Common myeloid progenitor, CD34-positive (primary cell): Measurements from ENCODE around the gene PEAK1.

Experiments used
- CTCF ChIA-PET: fragments of 350-600 bp; sonication (Branson Sonifier 250); formaldehyde crosslinking; loops from one replicate; lab custom pipeline; 2021; ENCODE audit warnings: antibody characterized with exemption; lab: Charles Lee
- POLR2A ChIA-PET: fragments of 350-600 bp; sonication (Branson Sonifier 250); formaldehyde crosslinking; loops from one replicate; lab custom pipeline; 2021; ENCODE audit warnings: antibody characterized with exemption; lab: Charles Lee
- DNase-seq, 3 donors: peaks; one replicate each; pipeline versions ENCODE4 v3.0.0 to v3.0.0-alpha.2; 2013
- H3K27ac ChIP-seq, 2 experiments: 1 replicate in 1 of 2; 2 replicates in 1 of 2; pipeline ENCODE4 v1.7.0; 2013; ENCODE audit warnings: inconsistent platforms in 2 of 2, low read length in 2 of 2, mild to moderate bottlenecking in 2 of 2, low read depth in 1 of 2, moderate library complexity in 1 of 2; ENCODE audit not compliant: severe bottlenecking in 2 of 2, insufficient read depth in 1 of 2, poor library complexity in 1 of 2
- H3K27me3 ChIP-seq, 5 experiments: replicated peaks in 2 of 5; 1 replicate in 3 of 5; 2 replicates in 2 of 5; pipeline versions ENCODE4 v1.6.1 to v1.7.0; 2013; ENCODE audit warnings: low read length in 4 of 5, mild to moderate bottlenecking in 2 of 5, moderate library complexity in 2 of 5, inconsistent platforms in 1 of 5; ENCODE audit not compliant: insufficient read depth in 5 of 5, control insufficient read depth in 4 of 5
- H3K36me3 ChIP-seq, 4 experiments: 1 replicate in 2 of 4; 2 replicates in 2 of 4; pipeline versions ENCODE4 v1.6.1 to v1.7.0; 2013; ENCODE audit warnings: low read length in 3 of 4, control low read depth in 1 of 4, mild to moderate bottlenecking in 1 of 4; ENCODE audit not compliant: control insufficient read depth in 4 of 4, insufficient read depth in 4 of 4
- H3K4me1 ChIP-seq, 4 experiments: 1 replicate in 3 of 4; 2 replicates in 1 of 4; pipeline versions ENCODE4 v1.6.1 to v1.7.1; 2013; ENCODE audit warnings: low read length in 3 of 4, mild to moderate bottlenecking in 3 of 4, control low read depth in 1 of 4, inconsistent platforms in 1 of 4, moderate library complexity in 1 of 4; ENCODE audit not compliant: control insufficient read depth in 4 of 4, insufficient read depth in 4 of 4; ENCODE audit errors: control extremely low read depth in 1 of 4
- H3K4me3 ChIP-seq, 7 experiments: 1 replicate in 4 of 7; 2 replicates in 3 of 7; pipeline versions ENCODE4 v1.5.1 to v1.7.0; 2013; ENCODE audit warnings: mild to moderate bottlenecking in 7 of 7, low read length in 6 of 7, moderate library complexity in 6 of 7, inconsistent platforms in 2 of 7, low read depth in 2 of 7, control low read depth in 1 of 7; ENCODE audit not compliant: insufficient read depth in 4 of 7, control insufficient read depth in 1 of 7; ENCODE audit errors: extremely low read depth in 1 of 7
- H3K9me3 ChIP-seq, 5 experiments: 1 replicate in 4 of 5; 2 replicates in 1 of 5; pipeline versions ENCODE4 v1.6.1 to v1.7.1; 2013; ENCODE audit warnings: low read length in 4 of 5, mild to moderate bottlenecking in 2 of 5, inconsistent platforms in 1 of 5, low read depth in 1 of 5, moderate library complexity in 1 of 5; ENCODE audit not compliant: control insufficient read depth in 4 of 5, insufficient read depth in 2 of 5; ENCODE audit errors: control extremely low read depth in 1 of 5
- WGBS: methylation state at CpG from one replicate; pipeline ENCODE4 v1.1.5; 2013; ENCODE audit not compliant: insufficient coverage; 5-methylcytosine and 5-hydroxymethylcytosine counted together

PEAK1 gene

GRCh38 chr15:77367631-77368030 lies 52.3 kb downstream of the PEAK1 start:
- H3K27me3 ChIP-seq, result no peaks in the 10 kb centered on the region
- no peak overlapping the region for H3K4me3 ChIP-seq
- H3K36me3 ChIP-seq, result peaks cover 0 to 2% (median 0%) of the 10 kb centered on the region in 4 experiments
- H3K4me1 ChIP-seq, result no peaks in the 10 kb centered on the region
- no CpG with 5 or more reads among the region's 2 CpGs for WGBS
- no peaks in the 10 kb centered on the region for H3K9me3 ChIP-seq
- H3K27ac ChIP-seq, result no peak overlapping the region
- CTCF ChIA-PET, result no interaction called here
- no peak for DNase-seq
- POLR2A ChIA-PET, result no interaction called here

- no peaks in the 10 kb centered on the region for H3K9me3 ChIP-seq
- ChIA-PET CTCF (no interaction called here), POLR2A (no interaction called here)
- H3K36me3 ChIP-seq, result peaks cover 0 to 4% (median under 1%) of the 10 kb centered on the region in 4 experiments
- H3K4me3 ChIP-seq, result no peak overlapping the region
- WGBS, result no CpG with 5 or more reads among the region's 1 CpG
- H3K27me3 ChIP-seq, result no peaks in the 10 kb centered on the region
- no peaks in the 10 kb centered on the region for H3K4me1 ChIP-seq
- DNase-seq, result no peak
- H3K27ac ChIP-seq, result no peak overlapping the region
These were observed 58.4 kb downstream of the PEAK1 start for GRCh38 chr15:77361456-77361855.

GRCh38 chr15:77358545-77359240 lies 61.2 kb downstream of the PEAK1 start:
- H3K4me1 ChIP-seq, result no peaks in the 10 kb centered on the region
- peaks cover 0 to 4% (median under 1%) of the 10 kb centered on the region in 4 experiments for H3K36me3 ChIP-seq
- H3K4me3 ChIP-seq, result no peak overlapping the region
- no peak for DNase-seq
- POLR2A ChIA-PET, result no interaction called here
- 100% methylated on average over 3 of the region's 5 CpGs for WGBS
- H3K27ac ChIP-seq, result no peak overlapping the region
- H3K9me3 ChIP-seq, result no peaks in the 10 kb centered on the region
- no peaks in the 10 kb centered on the region for H3K27me3 ChIP-seq
- CTCF ChIA-PET, result no interaction called here

- no CpG with 5 or more reads among the region's 3 CpGs for WGBS
- no peak overlapping the region for H3K4me3 ChIP-seq
- no peaks in the 10 kb centered on the region for H3K27me3 ChIP-seq
- no peak overlapping the region for H3K27ac ChIP-seq
- DNase-seq, result no peak
- CTCF ChIA-PET, result no interaction called here
- H3K36me3 ChIP-seq, result peaks cover 0 to 7% (median 0%) of the 10 kb centered on the region in 4 experiments
- H3K9me3 ChIP-seq, result no peaks in the 10 kb centered on the region
- POLR2A ChIA-PET, result no interaction called here
- no peaks in the 10 kb centered on the region for H3K4me1 ChIP-seq
These were observed 63.6 kb downstream of the PEAK1 start for GRCh38 chr15:77356305-77356704.

- no peak overlapping the region for H3K4me3 ChIP-seq
- ChIA-PET CTCF (no interaction called here), POLR2A (no interaction called here)
- WGBS, result 100% methylated on average over 3 of the region's 3 CpGs
- H3K9me3 ChIP-seq, result no peaks in the 10 kb centered on the region
- no peak overlapping the region for H3K27ac ChIP-seq
- H3K27me3 ChIP-seq, result no peaks in the 10 kb centered on the region
- no peaks in the 10 kb centered on the region for H3K4me1 ChIP-seq
- DNase-seq, result no peak
- peaks cover 0 to 7% (median 0%) of the 10 kb centered on the region in 4 experiments for H3K36me3 ChIP-seq
These were observed 64.6 kb downstream of the PEAK1 start for GRCh38 chr15:77355321-77355720.

- Histone ChIP-seq H3K27me3 (no peaks in the 10 kb centered on the region), H3K9me3 (no peaks in the 10 kb centered on the region), H3K36me3 (peaks cover 0 to 7% (median 0%) of the 10 kb centered on the region in 4 experiments), H3K4me1 (no peaks in the 10 kb centered on the region), H3K4me3 (no peak overlapping the region), H3K27ac (no peak overlapping the region)
- CTCF ChIA-PET, result no interaction called here
- POLR2A ChIA-PET, result no interaction called here
- DNase-seq, result no peak
These were observed 65.8 kb downstream of the PEAK1 start for GRCh38 chr15:77354063-77354462.

GRCh38 chr15:77352887-77353286 lies 67.0 kb downstream of the PEAK1 start:
- no peaks in the 10 kb centered on the region for H3K9me3 ChIP-seq
- no peaks in the 10 kb centered on the region for H3K27me3 ChIP-seq
- ChIA-PET CTCF (no interaction called here), POLR2A (no interaction called here)
- H3K4me3 ChIP-seq, result no peak overlapping the region
- WGBS, result 100% methylated on average over 4 of the region's 4 CpGs
- no peak for DNase-seq
- peaks cover 0 to 7% (median 0%) of the 10 kb centered on the region in 4 experiments for H3K36me3 ChIP-seq
- no peak overlapping the region for H3K27ac ChIP-seq
- H3K4me1 ChIP-seq, result no peaks in the 10 kb centered on the region
